Peyer's patch (tissue), 4 donors: ENCODE measurements around the gene JPH4.

Experiments used
- CTCF ChIP-seq, 6 experiments: fragments of 450-650 bp in 4 of 6; fragments of 200-600 bp in 2 of 6; sonication (generic) in 1 of 6; IDR thresholded peaks; one replicate each; pipeline ENCODE4 v1.5.1; 2017 to 2019; ENCODE audit warnings: antibody characterized with exemption in 6 of 6, mild to moderate bottlenecking in 3 of 6, moderate library complexity in 1 of 6
- POLR2A ChIP-seq, 2 donors: fragments of 450-650 bp; IDR thresholded peaks; one replicate each; pipeline ENCODE4 v1.5.1; 2017; ENCODE audit warnings: antibody characterized with exemption in 2 of 2, mild to moderate bottlenecking in 2 of 2, moderate library complexity in 2 of 2

DNA sequence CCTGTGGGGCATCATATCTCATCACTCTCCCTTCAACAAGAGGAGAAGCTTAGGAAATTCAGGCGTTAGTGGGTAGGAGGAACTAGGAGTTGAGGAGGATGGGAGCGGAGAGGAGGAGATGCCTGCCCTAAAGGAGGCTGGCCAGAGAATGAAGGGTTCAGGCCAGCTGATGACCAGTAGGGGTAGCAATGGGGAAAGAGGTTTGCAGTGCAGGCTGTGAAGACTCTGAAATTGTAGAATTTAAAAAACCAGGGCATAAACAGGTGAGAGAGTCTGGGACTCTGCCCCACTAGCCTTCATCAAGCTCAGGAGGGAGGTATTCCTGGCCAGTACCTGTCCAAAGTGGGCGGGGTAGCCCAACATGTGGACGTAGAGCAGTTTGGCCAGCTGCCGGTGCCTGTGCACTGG, 11.8 kb downstream of the JPH4 start:
- TF ChIP-seq POLR2A (IDR thresholded peaks at IDR 0.05) (no peak), CTCF (IDR thresholded peaks at IDR 0.05) (peak in 1 of 6 experiments; percentile 1)
